WTC11 (cell line): ENCODE measurements around the gene COL18A1.

Experiments used
- ATF1 ChIP-seq: sonication (generic); formaldehyde crosslinking; IDR thresholded peaks from 2 replicates; pipeline ENCODE4 v1.8.1; 2023; ENCODE audit warnings: mild to moderate bottlenecking, moderate library complexity, missing genetic modification reagents
- ZBTB21 ChIP-seq: sonication (generic); formaldehyde crosslinking; IDR thresholded peaks from 2 replicates; pipeline ENCODE4 v1.8.1; 2023; ENCODE audit warnings: mild to moderate bottlenecking, missing genetic modification reagents, borderline replicate concordance
- TF ChIP-seq, protein P1 (sequence below): sonication (generic); formaldehyde crosslinking; IDR thresholded peaks from 2 replicates; pipeline ENCODE4 v1.8.1; 2023; ENCODE audit warnings: mild to moderate bottlenecking, missing genetic modification reagents, moderate library complexity
- TF ChIP-seq, protein P2 (sequence below): fragments of 200-600 bp; IDR thresholded peaks from 2 replicates; pipeline ENCODE4 v1.8.0; 2022; ENCODE audit warnings: antibody characterized with exemption
- TF ChIP-seq, protein P3 (sequence below): sonication (generic); formaldehyde crosslinking; conservative IDR thresholded peaks from 2 replicates; pipeline ENCODE4 v1.8.1; 2022; ENCODE audit warnings: mild to moderate bottlenecking, missing genetic modification reagents
- TF ChIP-seq, protein P4 (sequence below): sonication (generic); formaldehyde crosslinking; IDR thresholded peaks from 2 replicates; pipeline ENCODE4 v1.8.0; 2022; ENCODE audit warnings: mild to moderate bottlenecking, missing genetic modification reagents

DNA sequence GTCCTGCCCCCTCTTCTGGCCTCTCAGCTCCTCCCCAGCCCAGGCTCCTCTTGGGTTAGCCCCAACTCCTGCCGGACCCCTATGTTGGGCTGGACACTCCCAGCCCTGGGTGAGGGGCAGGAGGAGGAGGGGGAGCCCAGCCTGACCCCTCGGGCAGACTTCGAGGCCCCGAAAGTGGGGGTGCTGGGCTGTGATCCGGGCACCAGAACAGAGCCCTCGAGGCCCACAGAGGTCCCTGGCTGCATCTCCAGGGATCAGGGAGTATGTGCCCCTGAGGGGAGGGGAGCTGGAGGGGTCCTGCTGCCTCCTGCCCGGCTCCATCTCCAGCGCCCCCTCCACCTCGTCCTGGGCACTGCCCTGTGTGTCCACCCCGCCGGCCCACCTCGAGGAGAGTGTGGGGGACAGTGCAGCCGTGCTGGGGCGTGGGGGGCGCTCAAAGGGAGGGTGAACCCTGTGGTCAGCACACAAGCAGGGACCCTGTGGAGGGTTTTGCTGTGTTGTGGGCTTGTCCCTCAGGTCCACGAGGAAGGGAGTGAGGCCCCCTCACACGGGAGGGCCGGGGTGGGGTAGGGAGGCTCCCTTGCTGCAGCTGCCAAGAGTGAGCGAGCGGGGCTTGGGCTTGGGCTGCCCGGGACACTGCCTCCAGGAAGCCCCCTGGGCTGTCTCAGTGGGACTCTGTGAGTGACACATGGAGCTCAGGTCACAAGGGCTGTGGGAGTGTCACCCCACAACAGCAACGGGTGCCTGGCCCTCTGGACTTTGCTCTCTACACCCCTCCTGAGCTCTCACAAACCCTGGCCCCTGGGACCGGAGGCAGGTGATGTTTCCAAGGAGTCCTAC lies 54.4 kb downstream of the COL18A1 start:
- TF ChIP-seq, protein P1, sequence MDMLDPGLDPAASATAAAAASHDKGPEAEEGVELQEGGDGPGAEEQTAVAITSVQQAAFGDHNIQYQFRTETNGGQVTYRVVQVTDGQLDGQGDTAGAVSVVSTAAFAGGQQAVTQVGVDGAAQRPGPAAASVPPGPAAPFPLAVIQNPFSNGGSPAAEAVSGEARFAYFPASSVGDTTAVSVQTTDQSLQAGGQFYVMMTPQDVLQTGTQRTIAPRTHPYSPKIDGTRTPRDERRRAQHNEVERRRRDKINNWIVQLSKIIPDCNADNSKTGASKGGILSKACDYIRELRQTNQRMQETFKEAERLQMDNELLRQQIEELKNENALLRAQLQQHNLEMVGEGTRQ (CRISPR knock-in tag), result no peak
- TF ChIP-seq ATF1 (CRISPR knock-in tag) (no peak), ZBTB21 (CRISPR knock-in tag) (no peak)
- TF ChIP-seq, protein P2, sequence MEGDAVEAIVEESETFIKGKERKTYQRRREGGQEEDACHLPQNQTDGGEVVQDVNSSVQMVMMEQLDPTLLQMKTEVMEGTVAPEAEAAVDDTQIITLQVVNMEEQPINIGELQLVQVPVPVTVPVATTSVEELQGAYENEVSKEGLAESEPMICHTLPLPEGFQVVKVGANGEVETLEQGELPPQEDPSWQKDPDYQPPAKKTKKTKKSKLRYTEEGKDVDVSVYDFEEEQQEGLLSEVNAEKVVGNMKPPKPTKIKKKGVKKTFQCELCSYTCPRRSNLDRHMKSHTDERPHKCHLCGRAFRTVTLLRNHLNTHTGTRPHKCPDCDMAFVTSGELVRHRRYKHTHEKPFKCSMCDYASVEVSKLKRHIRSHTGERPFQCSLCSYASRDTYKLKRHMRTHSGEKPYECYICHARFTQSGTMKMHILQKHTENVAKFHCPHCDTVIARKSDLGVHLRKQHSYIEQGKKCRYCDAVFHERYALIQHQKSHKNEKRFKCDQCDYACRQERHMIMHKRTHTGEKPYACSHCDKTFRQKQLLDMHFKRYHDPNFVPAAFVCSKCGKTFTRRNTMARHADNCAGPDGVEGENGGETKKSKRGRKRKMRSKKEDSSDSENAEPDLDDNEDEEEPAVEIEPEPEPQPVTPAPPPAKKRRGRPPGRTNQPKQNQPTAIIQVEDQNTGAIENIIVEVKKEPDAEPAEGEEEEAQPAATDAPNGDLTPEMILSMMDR, result no peak
- TF ChIP-seq, protein P3, sequence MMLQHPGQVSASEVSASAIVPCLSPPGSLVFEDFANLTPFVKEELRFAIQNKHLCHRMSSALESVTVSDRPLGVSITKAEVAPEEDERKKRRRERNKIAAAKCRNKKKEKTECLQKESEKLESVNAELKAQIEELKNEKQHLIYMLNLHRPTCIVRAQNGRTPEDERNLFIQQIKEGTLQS (CRISPR knock-in tag), result no peak
- TF ChIP-seq, protein P4, sequence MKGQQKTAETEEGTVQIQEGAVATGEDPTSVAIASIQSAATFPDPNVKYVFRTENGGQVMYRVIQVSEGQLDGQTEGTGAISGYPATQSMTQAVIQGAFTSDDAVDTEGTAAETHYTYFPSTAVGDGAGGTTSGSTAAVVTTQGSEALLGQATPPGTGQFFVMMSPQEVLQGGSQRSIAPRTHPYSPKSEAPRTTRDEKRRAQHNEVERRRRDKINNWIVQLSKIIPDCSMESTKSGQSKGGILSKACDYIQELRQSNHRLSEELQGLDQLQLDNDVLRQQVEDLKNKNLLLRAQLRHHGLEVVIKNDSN (CRISPR knock-in tag), result no peak
